Erythroblast (primary cell): ENCODE measurements around the gene KCNQ5.
"Not testable (repeated sequence)": the region's sequence is repeated elsewhere in the genome, so short reads cannot be mapped to it uniquely, and the experiment has no call there.

Source experiments
- GATA1 ChIP-seq: IDR thresholded peaks from 2 replicates; pipeline ENCODE4 v1.6.1; 2011; ENCODE audit warnings: low read depth, mild to moderate bottlenecking, control low read depth, low read length, moderate library complexity
- POLR2A ChIP-seq: IDR thresholded peaks from 2 replicates; pipeline ENCODE4 v1.6.1; 2011; ENCODE audit warnings: mild to moderate bottlenecking, low read length

- not testable (repeated sequence) for TF ChIP-seq POLR2A, GATA1
Measured at GRCh38 chr6:72978808-72979207, 356.9 kb downstream of the KCNQ5 start.
